Subcutaneous adipose tissue (tissue), 4 donors: ENCODE measurements around the gene PHACTR2. TPM values are rescaled to one million over a fixed set of nuclear protein-coding genes. Genes with fewer than 3 reads are reported as not detected.

Experiments
- CTCF ChIP-seq: fragments of 450-650 bp; IDR thresholded peaks from one replicate; pipeline ENCODE4 v1.5.1; 2016; ENCODE audit warnings: low read depth, mild to moderate bottlenecking, control low read depth, antibody characterized with exemption, moderate library complexity
- total RNA-seq, 4 donors: library from RNA; depleted of rRNA; stranded (reverse); fragments of >200 nt; gene quantifications; one replicate each; pipeline ENCODE4 v1.1.0, GENCODE V29; 2016

Gene PHACTR2
- total RNA-seq, 4 donors from 2014 or later, result 45.1 to 73.2 (median 52.8) TPM

DNA sequence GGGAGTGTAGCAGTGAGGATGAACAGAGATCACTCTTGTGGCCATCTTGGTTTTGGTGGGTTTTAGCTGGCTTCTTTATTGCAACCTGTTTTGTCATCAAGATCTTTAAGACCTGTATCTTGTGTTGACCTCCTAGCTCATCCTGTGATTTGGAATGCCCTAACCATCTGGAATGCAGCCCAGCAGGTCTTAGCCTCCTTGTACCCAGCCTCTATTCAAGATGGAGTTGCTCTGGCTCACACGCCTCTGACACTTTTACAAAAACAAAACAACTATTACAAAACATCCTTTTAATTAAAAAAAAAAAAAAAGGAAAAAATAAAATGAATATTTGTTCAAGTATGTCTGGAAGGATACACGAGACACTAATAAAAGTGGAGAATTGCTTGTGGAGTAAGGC is 62.4 kb downstream of the PHACTR2 start:
- TF ChIP-seq CTCF, result no peak

- TF ChIP-seq CTCF, result no peak
These were observed 63.7 kb downstream of the PHACTR2 start for GRCh38 chr6:143741480-143741879.

DNA sequence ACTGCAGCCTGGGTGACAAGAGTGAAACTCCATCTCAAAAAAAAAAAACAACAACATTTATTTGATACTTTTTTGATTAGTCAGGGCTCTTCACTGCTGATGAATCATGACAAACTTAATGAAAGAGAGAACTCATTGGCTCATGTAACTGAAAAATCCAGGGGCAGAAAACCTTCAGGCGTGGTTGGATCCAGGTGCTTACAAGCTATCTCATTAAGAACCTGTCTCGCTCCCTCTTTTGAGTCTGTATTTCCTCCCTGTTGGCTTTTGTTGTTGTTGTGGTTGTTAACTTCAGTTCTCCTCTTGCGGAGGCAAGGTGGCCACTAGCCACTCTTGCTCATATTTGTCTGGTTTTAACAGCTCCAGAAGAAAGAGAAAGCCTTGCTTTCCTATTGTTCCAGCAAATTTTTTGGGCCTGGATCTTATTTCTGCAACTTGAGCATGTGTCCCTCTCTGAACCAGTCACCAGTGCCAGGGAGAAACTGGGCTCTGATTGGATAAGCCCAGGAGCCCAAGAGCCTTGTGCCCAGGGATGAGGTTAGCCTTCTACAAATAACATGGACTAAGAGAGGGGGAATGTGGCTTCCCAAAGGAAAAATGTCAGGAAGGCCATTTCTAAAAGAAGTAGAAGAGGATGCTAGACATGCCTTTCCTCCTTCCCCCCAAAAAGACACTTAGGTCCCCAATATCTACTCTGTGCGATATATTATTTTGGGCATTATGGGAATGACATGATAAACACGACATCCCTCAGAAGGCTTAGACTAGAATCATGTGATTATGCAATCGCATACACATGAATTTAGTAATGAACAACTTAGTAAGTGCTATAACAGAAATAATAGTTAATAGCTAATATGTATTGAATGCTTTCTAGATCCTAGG is 64.5 kb downstream of the PHACTR2 start:
- no peak for TF ChIP-seq CTCF

DNA sequence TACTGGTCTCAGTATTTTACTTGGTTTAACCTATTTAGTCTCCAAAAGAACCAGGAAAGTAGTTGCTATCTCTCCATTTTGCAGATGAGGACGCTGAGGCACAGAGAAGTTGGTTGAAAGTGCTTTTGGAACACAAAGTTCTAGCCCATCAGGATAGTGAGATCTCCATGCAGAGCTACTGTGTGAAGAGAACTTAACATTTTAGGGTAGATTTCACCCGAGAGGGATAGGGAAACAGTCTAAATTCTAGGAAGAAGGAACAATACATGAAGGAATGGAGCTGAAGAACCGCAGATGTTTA is 65.1 kb downstream of the PHACTR2 start:
- no peak for TF ChIP-seq CTCF

GRCh38 chr6:143743301-143744166 is 65.8 kb downstream of the PHACTR2 start:
- TF ChIP-seq CTCF, result no peak

- TF ChIP-seq CTCF, result no peak
These were observed 66.9 kb downstream of the PHACTR2 start for GRCh38 chr6:143744551-143745165.
